GM12892 (cell line): ENCODE results near the gene NKX6-2.

ENCODE experiments used
- POLR2A ChIP-seq: IDR thresholded peaks from 2 replicates; pipeline ENCODE4 v1.6.1; 2011; ENCODE audit warnings: low read depth, low read length, control low read depth
- TAF1 ChIP-seq: IDR thresholded peaks from 2 replicates; pipeline ENCODE4 v1.6.1; 2011; ENCODE audit warnings: low read depth, mild to moderate bottlenecking, control low read depth, low read length, borderline replicate concordance

DNA sequence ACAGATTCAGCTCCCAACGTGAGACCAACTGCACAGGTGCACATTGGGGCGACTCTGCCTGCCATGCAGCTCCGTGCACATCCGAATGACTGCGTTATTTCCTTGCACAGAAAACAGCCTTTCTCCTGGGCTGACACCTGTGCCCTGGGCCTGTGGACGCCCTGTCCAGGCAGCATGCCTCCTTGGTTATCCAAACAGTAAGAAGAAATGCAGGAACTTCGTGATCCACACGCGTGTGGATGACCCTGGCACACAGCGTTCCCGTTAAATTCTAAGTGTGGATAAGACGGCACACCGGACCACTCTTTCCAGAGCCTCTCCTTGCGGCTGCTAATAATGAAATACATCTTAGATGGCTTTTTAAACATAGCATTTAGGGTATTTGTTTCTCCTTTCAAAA lies 39.6 kb downstream of the NKX6-2 start:
- TF ChIP-seq POLR2A (no peak), TAF1 (no peak)
